GM12878 (cell line): ENCODE results near the gene SUGP2. TPM values are rescaled to one million over a fixed set of nuclear protein-coding genes. Genes with fewer than 3 reads are reported as not detected.

Experiments
- GABPA ChIP-seq: IDR thresholded peaks from 2 replicates; pipeline ENCODE4 v1.6.1; 2014; ENCODE audit warnings: antibody characterized with exemption, low read depth, mild to moderate bottlenecking, inconsistent platforms
- IKZF1 ChIP-seq: fragments of 450-650 bp; conservative IDR thresholded peaks from 2 replicates; pipeline ENCODE4 v1.6.1; 2017; ENCODE audit warnings: antibody characterized with exemption, mild to moderate bottlenecking
- PML ChIP-seq: IDR thresholded peaks from 2 replicates; pipeline ENCODE4 v1.6.1; 2012; ENCODE audit warnings: low read length, inconsistent platforms
- polyA plus RNA-seq, 11 experiments: library from polyadenylated mRNA; depleted of rRNA in 4 of 11; unstranded in 6 of 11; stranded (reverse) in 5 of 11; fragments of >200 nt; fragmentation: Nextera tagmentation in 4 of 11; fragmentation: Illumina TruSeq in 1 of 11; extraction: Ambion mirVana in 4 of 11; extraction: Trizol in 1 of 11; gene quantifications; 1 replicate in 1 of 11; 2 replicates in 10 of 11; pipeline versions ENCODE4 v1.2.1 to v1.2.3, GENCODE V29; 2011 to 2016; ENCODE audit warnings: inconsistent platforms in 2 of 11, missing spikeins in 2 of 11, low read depth in 1 of 11
- total RNA-seq, 4 experiments: library from RNA; depleted of rRNA in 3 of 4; stranded (reverse); fragments of >200 nt in 3 of 4; fragmentation: Illumina TruSeq in 1 of 4; extraction: Trizol in 1 of 4; gene quantifications; 2 replicates each; pipeline versions ENCODE4 v1.2.1 to v1.2.3, GENCODE V29; 2013 to 2021
- TF ChIP-seq, protein P1 (sequence below): fragments of 450-650 bp; IDR thresholded peaks from 2 replicates; pipeline ENCODE4 v1.6.1; 2017; ENCODE audit warnings: mild to moderate bottlenecking, moderate library complexity
- TF ChIP-seq, protein P2 (sequence below): fragments of 450-650 bp; IDR thresholded peaks from 2 replicates; pipeline ENCODE4 v1.6.1; 2018; ENCODE audit warnings: mild to moderate bottlenecking, low read depth, moderate library complexity; ENCODE audit not compliant: partially characterized antibody

The SUGP2 gene
- total and polyA plus RNA-seq, 10 of the 15 experiments (the other 5 are each of a cell fraction or from before 2014, with no cell fraction given): 15.0 to 120 (median 57.2) TPM

DNA sequence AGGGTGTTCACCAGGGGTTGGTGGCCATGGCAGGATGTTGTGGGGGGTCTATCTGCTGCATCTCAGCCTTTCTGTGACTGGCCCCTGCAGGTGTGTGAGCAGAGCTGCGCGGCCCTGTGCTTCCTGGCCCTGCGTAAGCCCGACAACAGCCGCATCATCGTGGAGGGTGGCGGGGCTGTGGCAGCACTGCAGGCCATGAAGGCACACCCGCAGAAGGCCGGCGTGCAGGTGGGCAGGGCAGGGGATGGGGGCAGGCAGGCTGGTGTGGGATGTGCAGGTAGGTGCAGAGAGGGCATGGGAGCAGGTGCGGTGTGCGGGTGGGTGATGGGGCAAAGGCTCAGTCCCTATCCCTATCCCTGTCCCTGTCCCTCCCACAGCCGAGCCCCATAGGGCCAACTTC, 22.4 kb upstream of the SUGP2 start (continued):
- TF ChIP-seq, protein P1, sequence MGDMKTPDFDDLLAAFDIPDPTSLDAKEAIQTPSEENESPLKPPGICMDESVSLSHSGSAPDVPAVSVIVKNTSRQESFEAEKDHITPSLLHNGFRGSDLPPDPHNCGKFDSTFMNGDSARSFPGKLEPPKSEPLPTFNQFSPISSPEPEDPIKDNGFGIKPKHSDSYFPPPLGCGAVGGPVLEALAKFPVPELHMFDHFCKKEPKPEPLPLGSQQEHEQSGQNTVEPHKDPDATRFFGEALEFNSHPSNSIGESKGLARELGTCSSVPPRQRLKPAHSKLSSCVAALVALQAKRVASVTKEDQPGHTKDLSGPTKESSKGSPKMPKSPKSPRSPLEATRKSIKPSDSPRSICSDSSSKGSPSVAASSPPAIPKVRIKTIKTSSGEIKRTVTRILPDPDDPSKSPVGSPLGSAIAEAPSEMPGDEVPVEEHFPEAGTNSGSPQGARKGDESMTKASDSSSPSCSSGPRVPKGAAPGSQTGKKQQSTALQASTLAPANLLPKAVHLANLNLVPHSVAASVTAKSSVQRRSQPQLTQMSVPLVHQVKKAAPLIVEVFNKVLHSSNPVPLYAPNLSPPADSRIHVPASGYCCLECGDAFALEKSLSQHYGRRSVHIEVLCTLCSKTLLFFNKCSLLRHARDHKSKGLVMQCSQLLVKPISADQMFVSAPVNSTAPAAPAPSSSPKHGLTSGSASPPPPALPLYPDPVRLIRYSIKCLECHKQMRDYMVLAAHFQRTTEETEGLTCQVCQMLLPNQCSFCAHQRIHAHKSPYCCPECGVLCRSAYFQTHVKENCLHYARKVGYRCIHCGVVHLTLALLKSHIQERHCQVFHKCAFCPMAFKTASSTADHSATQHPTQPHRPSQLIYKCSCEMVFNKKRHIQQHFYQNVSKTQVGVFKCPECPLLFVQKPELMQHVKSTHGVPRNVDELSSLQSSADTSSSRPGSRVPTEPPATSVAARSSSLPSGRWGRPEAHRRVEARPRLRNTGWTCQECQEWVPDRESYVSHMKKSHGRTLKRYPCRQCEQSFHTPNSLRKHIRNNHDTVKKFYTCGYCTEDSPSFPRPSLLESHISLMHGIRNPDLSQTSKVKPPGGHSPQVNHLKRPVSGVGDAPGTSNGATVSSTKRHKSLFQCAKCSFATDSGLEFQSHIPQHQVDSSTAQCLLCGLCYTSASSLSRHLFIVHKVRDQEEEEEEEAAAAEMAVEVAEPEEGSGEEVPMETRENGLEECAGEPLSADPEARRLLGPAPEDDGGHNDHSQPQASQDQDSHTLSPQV: no peak
- TF ChIP-seq, protein P2, sequence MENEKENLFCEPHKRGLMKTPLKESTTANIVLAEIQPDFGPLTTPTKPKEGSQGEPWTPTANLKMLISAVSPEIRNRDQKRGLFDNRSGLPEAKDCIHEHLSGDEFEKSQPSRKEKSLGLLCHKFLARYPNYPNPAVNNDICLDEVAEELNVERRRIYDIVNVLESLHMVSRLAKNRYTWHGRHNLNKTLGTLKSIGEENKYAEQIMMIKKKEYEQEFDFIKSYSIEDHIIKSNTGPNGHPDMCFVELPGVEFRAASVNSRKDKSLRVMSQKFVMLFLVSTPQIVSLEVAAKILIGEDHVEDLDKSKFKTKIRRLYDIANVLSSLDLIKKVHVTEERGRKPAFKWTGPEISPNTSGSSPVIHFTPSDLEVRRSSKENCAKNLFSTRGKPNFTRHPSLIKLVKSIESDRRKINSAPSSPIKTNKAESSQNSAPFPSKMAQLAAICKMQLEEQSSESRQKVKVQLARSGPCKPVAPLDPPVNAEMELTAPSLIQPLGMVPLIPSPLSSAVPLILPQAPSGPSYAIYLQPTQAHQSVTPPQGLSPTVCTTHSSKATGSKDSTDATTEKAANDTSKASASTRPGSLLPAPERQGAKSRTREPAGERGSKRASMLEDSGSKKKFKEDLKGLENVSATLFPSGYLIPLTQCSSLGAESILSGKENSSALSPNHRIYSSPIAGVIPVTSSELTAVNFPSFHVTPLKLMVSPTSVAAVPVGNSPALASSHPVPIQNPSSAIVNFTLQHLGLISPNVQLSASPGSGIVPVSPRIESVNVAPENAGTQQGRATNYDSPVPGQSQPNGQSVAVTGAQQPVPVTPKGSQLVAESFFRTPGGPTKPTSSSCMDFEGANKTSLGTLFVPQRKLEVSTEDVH: no peak
- TF ChIP-seq PML (no peak), IKZF1 (no peak), GABPA (no peak)
